Kidney epithelial cell (primary cell): ENCODE results near the gene XKR8. TPM values are rescaled to one million over a fixed set of nuclear protein-coding genes. Genes with fewer than 3 reads are reported as not detected.

Experiments
- DNase-seq: peaks from one replicate; pipeline ENCODE4 v3.0.0-alpha.2; 2010; ENCODE audit warnings: low read depth
- H3K27me3 ChIP-seq: 2 replicates; pipeline ENCODE4 v1.6.0; 2011; ENCODE audit warnings: low read length; ENCODE audit not compliant: control insufficient read depth, insufficient read depth
- H3K36me3 ChIP-seq: 2 replicates; pipeline ENCODE4 v1.5.1; 2011; ENCODE audit warnings: low read length; ENCODE audit not compliant: control insufficient read depth, insufficient read depth
- H3K4me3 ChIP-seq: 2 replicates; pipeline ENCODE4 v1.5.1; 2011; ENCODE audit warnings: low read depth, mild to moderate bottlenecking, control low read depth, low read length
- CTCF ChIP-seq: IDR thresholded peaks from 2 replicates; pipeline ENCODE4 v1.5.1; 2011; ENCODE audit warnings: mild to moderate bottlenecking, moderate library complexity, low read length, control low read depth, inconsistent platforms; ENCODE audit not compliant: insufficient read depth, poor library complexity, severe bottlenecking
- total RNA-seq: library from RNA; depleted of rRNA; stranded (reverse); fragments of >200 nt; gene quantifications from 2 replicates; pipeline ENCODE4 v1.2.3, GENCODE V29; 2015

The XKR8 gene
- total RNA-seq, 1 donor from 2014 or later: 11.7 TPM

- DNase-seq: no peak
- Histone ChIP-seq H3K27me3 (no peaks in the 10 kb centered on the region), H3K4me3 (no peak overlapping the region), H3K36me3 (no peaks in the 10 kb centered on the region)
- no peak for TF ChIP-seq CTCF
These were observed 8.4 kb upstream of the XKR8 start for GRCh38 chr1:27951396-27951795.

GRCh38 chr1:27952147-27952546 is 7.6 kb upstream of the XKR8 start:
- no peak for DNase-seq
- no peak for TF ChIP-seq CTCF
- H3K4me3 ChIP-seq: no peak overlapping the region
- H3K27me3 ChIP-seq: no peaks in the 10 kb centered on the region
- H3K36me3 ChIP-seq: no peaks in the 10 kb centered on the region

GRCh38 chr1:27954186-27954585 is 5.6 kb upstream of the XKR8 start:
- TF ChIP-seq CTCF: no peak
- no peak for DNase-seq
- no peaks in the 10 kb centered on the region for H3K27me3 ChIP-seq
- H3K36me3 ChIP-seq: no peaks in the 10 kb centered on the region
- no peak overlapping the region for H3K4me3 ChIP-seq

DNA sequence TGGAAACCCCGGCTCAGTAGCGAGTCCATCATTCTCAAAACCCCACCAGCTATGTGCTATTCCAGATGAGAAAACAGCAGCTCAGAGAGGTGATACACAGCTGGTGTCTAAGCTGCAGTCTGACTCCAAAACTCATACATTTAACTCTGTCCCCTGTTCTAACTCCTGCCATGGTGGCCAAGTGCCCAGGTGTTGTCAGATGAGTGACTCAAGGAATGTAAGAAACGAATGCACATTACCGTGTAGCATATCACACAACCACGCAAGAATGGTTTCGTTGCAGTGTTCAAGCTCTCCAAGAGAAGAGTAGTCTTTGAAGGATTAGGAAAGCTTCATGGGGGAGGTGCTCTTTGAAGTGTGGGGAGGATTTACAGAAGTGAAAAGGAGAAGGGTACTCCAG is 4.7 kb upstream of the XKR8 start:
- no peak for TF ChIP-seq CTCF
- H3K36me3 ChIP-seq: no peaks in the 10 kb centered on the region

DNA sequence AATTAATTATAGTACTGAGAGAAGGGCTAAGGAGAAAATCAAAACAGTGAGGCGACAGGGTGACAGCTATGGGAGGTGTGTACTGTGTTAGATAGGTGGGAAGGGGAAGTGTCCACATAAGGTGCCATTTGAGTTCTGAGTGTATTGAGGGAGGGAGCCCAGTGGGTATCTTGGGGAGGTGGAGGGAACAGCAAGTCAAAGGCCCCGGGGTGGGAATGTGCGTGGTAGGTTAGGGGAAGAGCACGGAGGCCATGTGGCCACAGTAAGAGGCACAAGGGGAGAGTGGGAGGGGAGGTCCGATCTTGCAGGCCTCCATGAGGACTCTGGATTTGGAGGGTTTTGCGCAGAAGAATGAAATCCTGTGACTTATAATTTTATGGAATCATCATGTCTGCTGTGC is 3.0 kb upstream of the XKR8 start:
- no peaks in the 10 kb centered on the region for H3K27me3 ChIP-seq
- DNase-seq: no peak
- H3K36me3 ChIP-seq: no peaks in the 10 kb centered on the region
- TF ChIP-seq CTCF: no peak
- H3K4me3 ChIP-seq: no peak overlapping the region

More for the DNA sequence above, 4.7 kb upstream of the XKR8 start:
- DNase-seq: no peak
- Histone ChIP-seq H3K4me3 (no peak overlapping the region), H3K27me3 (no peaks in the 10 kb centered on the region)

- H3K36me3 ChIP-seq: no peaks in the 10 kb centered on the region
These were observed 2.1 kb upstream of the XKR8 start for GRCh38 chr1:27957655-27958054.

More at GRCh38 chr1:27957655-27958054, 2.1 kb upstream of the XKR8 start:
- H3K4me3 ChIP-seq: no peak overlapping the region
- DNase-seq: no peak
- no peak for TF ChIP-seq CTCF
- H3K27me3 ChIP-seq: no peaks in the 10 kb centered on the region
